Kidney (tissue), 14 donors: ENCODE measurements around the gene MECR. TPM values are rescaled to one million over a fixed set of nuclear protein-coding genes. Genes with fewer than 3 reads are reported as not detected.
A peak's percentile ranks its signal among the peaks of the same experiment; 100 is the strongest.

Source experiments
- DNase-seq, 5 donors: peaks; one replicate each; pipeline ENCODE4 v3.0.0-alpha.2; 2013 to 2020
- FAIRE-seq: peaks from 2 replicates; lab custom pipeline; 2012; peaks lifted over from hg19 to GRCh38; lab: Jason Lieb, UNC
- H3K27ac ChIP-seq, 2 donors: one replicate each; pipeline ENCODE4 v1.7.0; 2013; ENCODE audit warnings: low read depth in 2 of 2, low read length in 2 of 2, inconsistent platforms in 1 of 2
- H3K27me3 ChIP-seq: one replicate; pipeline ENCODE4 v1.7.1; 2013; ENCODE audit warnings: low read length, inconsistent platforms; ENCODE audit not compliant: control insufficient read depth, insufficient read depth
- H3K36me3 ChIP-seq, 3 donors: one replicate each; pipeline versions ENCODE4 v1.7.0 to v1.7.1; 2013; ENCODE audit warnings: low read length in 3 of 3, control low read depth in 1 of 3, inconsistent platforms in 1 of 3; ENCODE audit not compliant: insufficient read depth in 3 of 3, control insufficient read depth in 2 of 3
- H3K4me1 ChIP-seq, 3 donors: one replicate each; pipeline versions ENCODE4 v1.7.0 to v1.7.1; 2013; ENCODE audit warnings: low read length in 3 of 3, inconsistent platforms in 1 of 3, low read depth in 1 of 3; ENCODE audit not compliant: control insufficient read depth in 2 of 3, insufficient read depth in 2 of 3
- H3K4me3 ChIP-seq, 3 donors: one replicate each; pipeline versions ENCODE4 v1.7.0 to v1.8.1; 2013; ENCODE audit warnings: low read length in 3 of 3, control low read depth in 1 of 3, inconsistent platforms in 1 of 3
- H3K9ac ChIP-seq, 3 donors: one replicate each; pipeline versions ENCODE4 v1.7.0 to v1.7.1; 2013; ENCODE audit warnings: low read length in 3 of 3, control low read depth in 1 of 3, inconsistent platforms in 1 of 3
- H3K9me3 ChIP-seq, 3 donors: one replicate each; pipeline versions ENCODE4 v1.7.0 to v1.7.1; 2013; ENCODE audit warnings: low read length in 3 of 3, control low read depth in 1 of 3, inconsistent platforms in 1 of 3; ENCODE audit not compliant: control insufficient read depth in 2 of 3, insufficient read depth in 1 of 3
- intact Hi-C: fragments of 100-400 bp; cut with DNase I; formaldehyde crosslinking; loops from one replicate; pipeline ENCODE4 v1.11.1; 2022
- polyA plus RNA-seq: library from polyadenylated mRNA; stranded (reverse); fragments of 350-450 nt; fragmentation: Illumina TruSeq; extraction: RNeasy Lipid Tissue Mini Kit (QIAGEN cat#74804); gene quantifications from one replicate; pipeline ENCODE4 v1.2.3, GENCODE V29; 2014; ENCODE audit warnings: low read depth, low replicate concordance; ENCODE audit not compliant: insufficient read depth
- total RNA-seq: library from RNA; stranded (reverse); fragmentation: NEBNext Ultra II Directional; extraction: Animal tissue kit (Norgen Biotek cat#: 25700); gene quantifications from one replicate; pipeline ENCODE4 v1.2.1, GENCODE V29; 2021
- TF ChIP-seq, protein P1 (sequence below): IDR thresholded peaks from 3 replicates; pipeline ENCODE4 v1.5.1; 2012; ENCODE audit warnings: mild to moderate bottlenecking, moderate library complexity, borderline replicate concordance; ENCODE audit not compliant: insufficient read depth; ENCODE audit errors: extremely low read depth
- donor health status: control.
- donor health status: control.
- donor health status: control.
- donor health status: control.
- donor health status: control.
- donor health status: DM: yes; HTN: yes; CAD: no.
- donor health status: Normal renal cell carcinoma (clear cell type).

Gene MECR
- total and polyA plus RNA-seq, 2 donors from 2014 or later: 27.7 to 42.6 TPM

- FAIRE-seq (no peak), DNase-seq (no peak)
- intact Hi-C loops: loop anchor here (10.0 kb wide), 1 partner anchor 1470 kb away; no protein-coding TSS in a partner anchor
- no peak overlapping the region for H3K27ac ChIP-seq
- H3K27me3 ChIP-seq: peaks cover 5% of the 10 kb centered on the region
- TF ChIP-seq, protein P1, sequence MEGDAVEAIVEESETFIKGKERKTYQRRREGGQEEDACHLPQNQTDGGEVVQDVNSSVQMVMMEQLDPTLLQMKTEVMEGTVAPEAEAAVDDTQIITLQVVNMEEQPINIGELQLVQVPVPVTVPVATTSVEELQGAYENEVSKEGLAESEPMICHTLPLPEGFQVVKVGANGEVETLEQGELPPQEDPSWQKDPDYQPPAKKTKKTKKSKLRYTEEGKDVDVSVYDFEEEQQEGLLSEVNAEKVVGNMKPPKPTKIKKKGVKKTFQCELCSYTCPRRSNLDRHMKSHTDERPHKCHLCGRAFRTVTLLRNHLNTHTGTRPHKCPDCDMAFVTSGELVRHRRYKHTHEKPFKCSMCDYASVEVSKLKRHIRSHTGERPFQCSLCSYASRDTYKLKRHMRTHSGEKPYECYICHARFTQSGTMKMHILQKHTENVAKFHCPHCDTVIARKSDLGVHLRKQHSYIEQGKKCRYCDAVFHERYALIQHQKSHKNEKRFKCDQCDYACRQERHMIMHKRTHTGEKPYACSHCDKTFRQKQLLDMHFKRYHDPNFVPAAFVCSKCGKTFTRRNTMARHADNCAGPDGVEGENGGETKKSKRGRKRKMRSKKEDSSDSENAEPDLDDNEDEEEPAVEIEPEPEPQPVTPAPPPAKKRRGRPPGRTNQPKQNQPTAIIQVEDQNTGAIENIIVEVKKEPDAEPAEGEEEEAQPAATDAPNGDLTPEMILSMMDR: no peak
- H3K9me3 ChIP-seq: no peaks in the 10 kb centered on the region
- H3K36me3 ChIP-seq: no peaks in the 10 kb centered on the region
- H3K4me1 ChIP-seq: peaks cover 0 to 25% (median 12%) of the 10 kb centered on the region in 3 donors
- no peak overlapping the region for H3K9ac ChIP-seq
- H3K4me3 ChIP-seq: no peak overlapping the region
Measured at GRCh38 chr1:29234471-29234870, 3.7 kb upstream of the MECR start.

DNA sequence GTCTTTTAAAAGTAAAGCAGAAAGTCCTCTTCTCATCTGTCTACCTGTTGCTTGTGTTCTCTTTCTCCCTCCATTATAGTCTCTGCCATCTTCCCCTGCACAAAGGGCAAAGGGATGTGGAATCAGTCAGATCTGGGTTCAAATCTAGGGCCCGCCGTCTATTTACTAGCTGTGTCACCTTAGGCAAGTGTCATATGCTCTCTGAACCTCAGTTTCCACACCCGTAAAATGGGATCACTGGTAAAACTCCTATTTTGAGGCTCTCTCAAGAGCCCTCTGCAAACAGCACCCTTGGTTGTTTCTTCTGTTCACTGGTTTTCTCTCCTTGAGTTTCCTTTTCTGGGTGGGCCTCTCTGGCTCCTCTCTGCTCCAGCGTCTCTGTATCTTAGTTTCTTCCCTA is 3.0 kb upstream of the MECR start:
- TF ChIP-seq, protein P1: no peak
- DNase-seq: no peak
- H3K36me3 ChIP-seq: no peaks in the 10 kb centered on the region
- H3K9ac ChIP-seq: no peak overlapping the region
- H3K4me1 ChIP-seq: peaks cover 0 to 25% (median 12%) of the 10 kb centered on the region in 3 donors
- H3K9me3 ChIP-seq: no peaks in the 10 kb centered on the region
- FAIRE-seq: no peak
- no peak overlapping the region for H3K27ac ChIP-seq
- H3K4me3 ChIP-seq: no peak overlapping the region
- peaks cover 5% of the 10 kb centered on the region for H3K27me3 ChIP-seq
- intact Hi-C loops: loop anchor here (10.0 kb wide), 1 partner anchor 1471 kb away; no protein-coding TSS in a partner anchor

DNA sequence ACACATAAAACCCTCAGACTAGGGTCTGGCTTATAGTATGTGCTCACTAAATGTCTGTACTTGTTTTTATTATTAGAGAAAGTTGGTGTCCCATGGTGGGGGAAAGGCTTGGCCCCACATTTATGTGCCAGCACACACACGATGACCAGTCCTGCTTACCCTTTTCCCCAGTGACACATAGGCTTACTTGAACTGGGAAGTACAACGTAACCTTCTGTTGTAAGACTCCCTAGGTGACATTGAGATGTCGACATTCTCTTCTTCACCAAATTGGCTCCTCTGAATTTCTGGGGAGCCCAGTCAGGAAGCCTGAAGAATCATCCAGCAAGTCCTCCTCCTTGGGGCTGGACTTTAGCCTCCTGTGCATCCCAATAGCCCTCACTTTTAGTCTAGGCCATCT is 1.7 kb upstream of the MECR start:
- TF ChIP-seq, protein P1: no peak
- Histone ChIP-seq H3K9me3 (no peaks in the 10 kb centered on the region), H3K4me3 (no peak overlapping the region), H3K27me3 (peaks cover 5% of the 10 kb centered on the region), H3K4me1 (peaks cover 0 to 20% (median 12%) of the 10 kb centered on the region in 3 donors), H3K36me3 (no peaks in the 10 kb centered on the region), H3K27ac (no peak overlapping the region), H3K9ac (no peak overlapping the region)
- DNase-seq (no peak), FAIRE-seq (no peak)
- intact Hi-C loops: loop anchor here (10.0 kb wide), 1 partner anchor 1472 kb away; no protein-coding TSS in a partner anchor

GRCh38 chr1:29230204-29230552 is 556 bp downstream of the MECR start:
- intact Hi-C loops: loop anchor here (10.0 kb wide), 1 partner anchor 1475 kb away; no protein-coding TSS in a partner anchor
- TF ChIP-seq, protein P1: no peak
- FAIRE-seq: no peak
- no peak for DNase-seq
- no peaks in the 10 kb centered on the region for H3K27me3 ChIP-seq
- H3K27ac ChIP-seq: no peak overlapping the region
- peaks cover 0 to 7% (median 7%) of the 10 kb centered on the region in 3 donors for H3K4me1 ChIP-seq
- no peaks in the 10 kb centered on the region for H3K9me3 ChIP-seq
- H3K36me3 ChIP-seq: peaks cover 0 to under 1% (median 0%) of the 10 kb centered on the region in 3 donors
- peak overlapping the region; percentile 78 to 97 (median 92) for H3K4me3 ChIP-seq
- H3K9ac ChIP-seq: peak overlapping the region; percentile 61 to 88 (median 63)
